GM18867 (cell line): ENCODE data around the gene EBF3.

ENCODE experiments used
- ATAC-seq: cut with Tn5 transposase; IDR thresholded peaks from one replicate; pipeline ENCODE4 v1.9.1; 2021; ENCODE audit warnings: mild to moderate bottlenecking, moderate library complexity; ENCODE audit not compliant: unreplicated experiment

The EBF3 gene

GRCh38 chr10:129945526-129945925 is 18.5 kb downstream of the EBF3 start:
- ATAC-seq: no peak

- no peak for ATAC-seq
Measured at GRCh38 chr10:129945064-129945463, 19.0 kb downstream of the EBF3 start.

DNA sequence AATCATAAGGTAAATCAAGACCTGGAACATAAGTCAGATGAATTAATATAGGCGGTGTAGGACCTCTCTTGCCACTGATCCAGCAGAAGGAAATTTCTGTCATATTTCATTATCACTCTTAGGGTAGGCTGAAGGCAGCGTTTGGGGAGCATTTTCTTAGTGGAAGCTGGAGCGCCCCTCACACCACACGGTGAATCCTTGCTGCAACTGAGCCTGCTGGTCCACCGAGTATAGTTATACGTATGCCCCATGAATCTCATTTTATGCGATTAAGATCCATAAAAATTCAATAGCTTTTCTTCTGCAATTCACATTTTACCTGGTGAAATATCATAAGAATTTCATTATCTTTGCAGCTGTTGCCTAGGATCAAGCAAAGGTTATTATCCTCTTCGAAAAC is 19.6 kb downstream of the EBF3 start:
- ATAC-seq: no peak

DNA sequence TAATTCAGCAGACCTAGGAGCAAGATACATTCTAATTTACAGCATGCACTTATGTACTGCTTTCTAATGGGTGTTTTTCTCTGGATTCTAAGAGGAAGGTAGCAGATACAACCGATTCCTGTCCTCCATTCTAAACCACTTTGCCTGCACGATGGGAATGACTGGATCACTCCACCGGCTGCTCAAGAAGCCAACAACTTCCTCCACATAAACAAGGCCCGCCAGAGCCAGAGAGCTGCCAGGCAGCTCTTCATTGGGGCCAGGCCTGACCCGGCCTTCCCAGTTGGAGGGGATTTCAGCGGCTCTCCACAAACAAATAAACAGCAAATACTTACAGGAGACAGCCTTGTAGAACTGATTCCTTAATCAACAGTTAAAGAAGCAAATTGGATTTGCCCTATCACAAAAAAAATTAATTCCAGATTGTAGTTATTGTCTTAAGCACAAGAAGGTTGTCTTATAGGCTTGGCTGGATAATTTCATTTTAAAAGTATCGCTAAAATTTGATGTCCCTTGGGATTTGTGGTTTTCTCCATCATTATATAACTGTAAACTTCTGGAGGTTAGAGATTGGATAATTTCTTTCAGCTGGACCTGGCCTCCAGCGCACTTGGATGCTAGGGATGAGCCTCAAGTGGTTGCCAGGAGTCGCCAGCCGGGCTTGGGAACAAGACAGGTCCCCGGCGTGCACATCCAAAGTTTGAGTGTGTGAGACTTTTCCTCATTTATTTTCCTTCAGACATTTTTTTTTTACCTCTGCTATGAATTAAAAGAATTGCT is 20.9 kb downstream of the EBF3 start:
- no peak for ATAC-seq

- no peak for ATAC-seq
Measured at GRCh38 chr10:129942391-129942790, 21.7 kb downstream of the EBF3 start.

DNA sequence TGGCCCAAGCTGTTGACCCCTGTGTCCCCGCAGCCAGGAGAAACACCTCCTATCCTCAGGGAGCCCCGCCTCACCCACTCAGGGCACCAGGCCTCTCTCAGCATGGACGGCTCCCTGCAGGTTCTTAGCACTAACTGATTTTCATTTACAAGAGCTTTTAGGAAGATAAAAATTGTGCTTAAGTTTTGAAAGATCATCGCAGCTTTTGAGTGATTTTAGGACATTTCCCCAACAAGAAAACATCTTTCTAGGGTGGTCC is 22.1 kb downstream of the EBF3 start:
- ATAC-seq: no peak

DNA sequence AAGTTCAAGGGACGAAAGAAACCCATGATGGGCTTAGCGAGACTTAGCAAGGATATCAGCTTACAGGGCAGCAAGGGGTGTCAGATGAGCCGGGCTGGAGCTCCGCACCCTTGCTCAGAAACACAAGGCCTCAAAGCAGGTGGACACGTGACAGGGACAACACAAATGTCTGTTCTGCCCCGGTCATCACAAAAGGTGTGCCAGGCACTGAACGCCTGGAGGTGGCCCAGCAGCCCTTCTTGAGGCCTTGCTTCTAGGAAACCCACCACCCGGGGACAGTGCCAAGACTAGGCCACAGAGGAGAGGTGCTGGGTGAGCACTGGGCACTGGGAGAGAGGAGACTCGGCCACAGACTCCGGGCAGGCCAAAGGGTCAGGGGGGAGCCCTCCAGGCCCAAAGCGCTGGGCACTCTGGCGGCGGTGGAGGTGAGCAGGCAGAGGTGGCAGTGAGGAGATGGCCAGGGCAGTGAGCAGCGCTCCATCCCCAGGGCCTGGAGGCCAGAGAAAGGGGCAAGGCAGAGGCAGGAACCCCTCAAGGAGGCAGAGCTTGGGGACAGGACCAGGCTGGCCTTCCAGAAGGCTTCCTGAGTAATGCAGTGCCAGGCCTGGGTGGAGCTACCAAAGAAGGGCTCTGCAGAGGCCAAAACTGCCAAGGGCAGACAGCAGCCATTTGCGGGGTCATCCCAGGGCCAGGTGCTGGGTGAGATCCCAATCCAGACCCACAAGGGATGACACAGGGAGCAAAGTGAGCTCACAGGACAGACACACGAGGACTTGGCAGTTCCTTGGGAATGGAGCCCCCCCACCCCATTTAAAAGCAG is 22.7 kb downstream of the EBF3 start:
- ATAC-seq: no peak

DNA sequence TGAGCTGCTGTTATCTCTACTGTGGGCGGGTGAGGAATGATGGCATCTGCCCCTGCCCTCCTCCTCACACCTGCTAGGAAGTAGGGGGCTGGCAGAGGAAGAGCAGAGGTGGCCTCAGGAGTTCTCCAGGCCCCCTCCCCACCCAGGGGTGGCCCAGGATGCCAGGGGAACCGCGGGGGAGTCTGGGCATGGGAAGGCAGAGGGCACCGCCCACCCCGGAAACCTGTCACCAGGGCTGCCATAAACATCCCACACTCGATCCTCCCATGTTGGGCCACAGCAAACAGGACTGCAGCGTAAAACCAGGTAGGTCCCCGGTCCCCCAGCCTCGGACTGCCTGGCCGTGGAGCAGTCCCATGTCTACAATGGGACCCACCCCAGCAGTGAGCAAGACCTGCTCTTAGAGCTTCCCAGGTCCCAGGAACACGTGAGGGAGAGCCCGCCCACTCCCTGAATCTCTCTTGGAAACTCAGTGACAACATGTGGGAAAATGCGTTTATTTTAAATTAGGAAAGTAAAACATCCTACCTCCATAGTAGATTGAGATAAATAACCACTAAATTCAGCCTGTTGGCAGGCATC is 23.4 kb downstream of the EBF3 start:
- no peak for ATAC-seq

DNA sequence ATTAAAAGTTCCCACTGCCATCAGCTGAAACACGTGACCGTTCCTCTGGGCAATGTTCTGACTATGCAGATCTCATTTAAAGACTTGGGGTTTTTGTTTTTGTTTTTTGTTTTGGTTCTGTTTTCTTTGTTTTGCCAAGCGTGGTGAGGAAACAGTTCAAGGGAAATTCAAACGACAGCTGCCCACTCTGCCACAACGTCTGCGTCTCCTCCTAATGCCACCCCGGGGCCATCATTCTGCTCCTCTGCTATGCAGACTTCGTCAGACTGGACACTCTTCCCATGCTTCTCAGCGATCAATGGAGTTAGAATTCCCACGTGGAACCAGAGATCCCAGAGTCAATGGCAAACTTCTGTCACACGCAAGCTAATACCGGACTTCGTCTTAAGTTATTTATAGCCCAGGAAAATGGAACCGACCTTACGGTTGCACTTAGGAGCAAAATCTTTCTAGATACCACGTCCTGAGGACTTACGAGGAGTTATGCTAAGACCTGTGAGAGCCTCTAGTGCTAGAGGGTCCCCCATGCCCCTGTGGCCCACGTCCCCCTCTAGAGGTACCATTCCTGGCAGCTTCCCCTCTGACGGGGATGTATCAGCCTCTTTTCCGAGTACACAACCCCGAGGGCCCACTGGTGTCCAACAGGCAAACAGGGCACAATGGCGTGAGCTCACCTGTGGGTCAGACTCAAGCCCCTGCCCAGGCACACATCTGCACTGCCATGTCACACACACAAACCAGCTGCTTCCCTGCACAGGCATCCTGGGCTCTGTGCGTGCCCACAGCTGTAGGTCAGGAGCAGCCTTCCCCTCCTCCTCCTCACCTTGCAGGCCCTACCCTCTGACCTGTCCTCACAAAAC is 24.4 kb downstream of the EBF3 start:
- ATAC-seq: no peak

DNA sequence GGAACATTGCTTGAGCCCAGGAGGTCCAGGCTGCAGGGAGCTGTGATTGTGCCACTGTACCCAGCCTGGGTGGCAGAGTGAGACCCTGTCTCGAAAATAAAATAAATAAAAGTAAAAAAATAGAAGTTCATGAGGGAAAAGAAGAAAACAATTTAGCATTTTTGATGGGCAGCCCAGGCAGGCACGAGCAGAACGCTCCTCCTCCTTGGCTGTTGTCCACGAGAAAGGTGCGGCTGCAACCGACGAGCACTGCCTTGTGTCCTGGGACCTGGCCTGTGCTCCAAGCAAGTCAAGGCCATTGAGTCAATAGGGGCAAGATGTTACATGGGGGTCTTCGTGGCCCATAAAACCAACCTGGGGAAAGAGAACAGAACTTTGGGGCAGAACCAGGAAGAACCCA is 25.6 kb downstream of the EBF3 start:
- no peak for ATAC-seq

GRCh38 chr10:129937351-129937751 is 26.7 kb downstream of the EBF3 start:
- no peak for ATAC-seq

DNA sequence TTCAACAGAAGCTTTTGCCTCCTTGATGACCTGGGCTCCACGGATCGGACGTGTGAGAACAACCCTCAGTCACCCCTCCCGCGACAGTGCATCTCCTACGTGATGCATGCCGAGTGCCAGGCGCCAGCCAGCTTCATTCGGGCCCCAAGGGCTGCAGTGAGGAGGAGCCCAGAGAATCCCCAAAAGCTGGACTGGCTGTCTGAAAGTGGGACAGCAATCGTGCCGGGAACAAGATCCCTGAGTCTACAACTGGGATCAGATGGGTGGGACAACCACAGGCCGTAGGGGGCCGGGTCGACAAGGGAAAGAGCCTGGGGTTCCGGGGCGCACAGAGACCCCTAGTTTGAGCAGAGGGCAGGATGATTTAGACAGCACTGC is 27.2 kb downstream of the EBF3 start:
- ATAC-seq: no peak

DNA sequence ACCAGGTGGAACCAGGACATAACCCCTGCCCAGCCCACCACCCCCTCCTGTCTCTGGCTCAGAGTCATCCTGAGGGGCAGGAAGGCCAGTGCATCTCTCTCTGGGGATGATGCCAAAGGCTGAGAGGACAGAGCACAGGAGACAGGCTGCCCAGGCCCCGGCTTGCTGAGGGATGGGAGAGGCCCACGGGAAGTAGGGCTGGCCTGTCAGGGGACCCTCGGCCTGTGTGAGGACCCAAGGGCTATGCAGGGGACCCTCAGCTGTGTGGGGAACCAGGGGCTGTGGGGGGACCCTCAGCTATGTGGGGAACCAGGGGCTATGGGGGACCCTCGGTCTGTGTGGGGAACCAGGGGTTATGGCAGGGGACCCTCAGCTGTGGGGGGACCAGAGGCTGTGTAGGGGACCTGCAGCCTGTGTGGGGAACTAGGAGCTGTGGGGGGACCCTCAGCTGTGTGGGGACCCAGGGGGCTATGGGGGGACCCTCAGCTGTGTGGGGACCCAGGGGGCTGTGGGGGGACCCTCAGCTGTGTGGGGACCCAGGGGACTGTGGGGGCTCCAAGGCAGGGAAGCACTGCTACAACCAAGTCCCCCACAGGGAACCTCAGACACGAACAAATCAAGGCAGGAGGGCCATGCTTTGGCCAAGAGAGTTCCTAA is 27.7 kb downstream of the EBF3 start:
- ATAC-seq: no peak

- ATAC-seq: no peak
Measured at GRCh38 chr10:129935867-129936152, 28.3 kb downstream of the EBF3 start.

GRCh38 chr10:129935102-129935866 is 28.8 kb downstream of the EBF3 start:
- ATAC-seq: no peak

- no peak for ATAC-seq
Measured at GRCh38 chr10:129934196-129934925, 29.7 kb downstream of the EBF3 start.

DNA sequence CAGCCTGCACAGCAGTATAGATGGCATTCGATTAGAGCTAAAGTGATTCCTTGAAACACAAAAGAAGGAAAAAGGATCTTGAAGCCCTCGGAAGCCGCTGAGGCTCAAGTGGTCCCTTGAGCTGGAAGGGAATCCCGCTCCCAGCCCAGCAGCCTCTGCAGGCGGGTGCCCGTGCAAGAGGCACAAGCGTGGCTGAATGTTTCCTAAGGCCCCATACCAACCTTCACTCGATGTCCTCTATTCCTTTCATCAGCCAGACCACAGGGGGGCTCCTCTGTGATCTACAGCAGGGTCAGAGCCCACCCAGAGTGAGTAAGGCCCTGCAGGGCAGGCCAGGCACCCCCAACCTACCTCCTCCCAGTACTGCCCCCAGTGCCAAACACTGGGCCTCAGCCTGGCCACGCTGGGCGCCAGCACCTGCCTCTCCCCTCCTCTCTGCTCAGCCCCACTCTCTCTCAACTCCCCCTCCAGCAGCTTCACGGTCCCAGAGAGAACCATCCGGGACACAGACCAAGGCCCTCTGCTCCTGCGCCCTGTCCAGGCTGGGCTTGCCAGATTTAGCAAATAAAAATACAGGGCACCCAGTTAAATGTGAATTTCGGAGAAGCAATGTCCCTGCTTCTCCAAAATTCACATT is 30.5 kb downstream of the EBF3 start:
- ATAC-seq: no peak

DNA sequence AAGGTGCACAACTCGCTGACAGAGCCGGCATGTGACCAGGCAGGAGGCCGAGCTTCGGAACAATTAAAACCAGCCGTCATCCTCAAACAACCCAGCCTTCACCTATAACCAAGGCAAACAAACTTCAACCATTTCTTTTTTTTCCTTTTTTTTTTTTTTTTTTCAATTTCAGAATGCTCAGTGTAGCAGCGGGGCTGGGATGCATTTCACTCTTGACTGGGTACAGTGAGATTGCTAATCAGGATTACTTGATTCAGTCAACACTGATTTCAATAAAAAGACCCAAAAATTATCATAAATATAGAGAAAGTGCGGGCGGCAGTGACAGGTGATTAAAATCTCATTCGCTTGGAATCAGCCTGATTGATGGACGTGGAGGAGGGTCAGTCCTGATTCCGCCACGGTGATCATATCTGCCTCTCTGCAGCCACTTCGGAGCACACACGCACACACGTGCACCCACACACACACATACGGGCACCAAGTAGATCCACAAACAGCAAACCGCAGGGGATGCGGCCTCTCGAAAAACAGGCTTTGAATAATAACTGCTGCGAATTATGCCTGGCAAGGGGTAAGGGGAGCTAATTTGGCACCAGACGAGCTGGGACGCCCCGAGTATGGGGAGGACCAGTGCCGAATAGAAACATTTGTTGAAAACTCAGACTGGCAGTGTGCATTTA is 31.2 kb downstream of the EBF3 start:
- no peak for ATAC-seq

DNA sequence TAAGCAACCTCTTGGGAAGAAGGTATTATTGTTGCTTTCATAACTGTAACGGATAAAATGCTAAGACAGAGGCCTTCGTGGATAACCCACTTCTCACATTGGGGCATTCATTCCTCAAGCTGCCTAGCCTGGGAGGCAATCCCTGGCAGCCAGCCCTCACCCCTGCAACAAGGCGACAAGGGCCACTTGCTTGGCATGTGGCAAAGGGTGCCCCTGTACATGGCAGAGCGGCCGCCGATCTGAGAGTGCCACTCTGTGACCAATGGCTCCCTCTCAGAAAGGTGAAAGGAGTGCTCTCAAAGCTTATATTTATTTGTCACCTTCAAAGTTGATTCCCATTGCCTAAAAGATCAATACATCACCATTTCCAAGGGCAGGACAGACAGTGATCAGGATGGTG is 31.9 kb downstream of the EBF3 start:
- no peak for ATAC-seq
